Hepatocyte (in vitro differentiated cells): ENCODE measurements around the gene PRKG1.

Experiments
- EZH2 ChIP-seq: fragments of 200-600 bp; sonication (generic); IDR thresholded peaks from 2 replicates; pipeline ENCODE4 v1.6.1; 2016; ENCODE audit warnings: antibody characterized with exemption, mild to moderate bottlenecking, borderline replicate concordance
- TF ChIP-seq, protein P1 (sequence below): fragments of 200-600 bp; sonication (generic); IDR thresholded peaks from 2 replicates; pipeline ENCODE4 v1.5.1; 2016; ENCODE audit warnings: antibody characterized with exemption, mild to moderate bottlenecking; ENCODE audit not compliant: poor library complexity

DNA sequence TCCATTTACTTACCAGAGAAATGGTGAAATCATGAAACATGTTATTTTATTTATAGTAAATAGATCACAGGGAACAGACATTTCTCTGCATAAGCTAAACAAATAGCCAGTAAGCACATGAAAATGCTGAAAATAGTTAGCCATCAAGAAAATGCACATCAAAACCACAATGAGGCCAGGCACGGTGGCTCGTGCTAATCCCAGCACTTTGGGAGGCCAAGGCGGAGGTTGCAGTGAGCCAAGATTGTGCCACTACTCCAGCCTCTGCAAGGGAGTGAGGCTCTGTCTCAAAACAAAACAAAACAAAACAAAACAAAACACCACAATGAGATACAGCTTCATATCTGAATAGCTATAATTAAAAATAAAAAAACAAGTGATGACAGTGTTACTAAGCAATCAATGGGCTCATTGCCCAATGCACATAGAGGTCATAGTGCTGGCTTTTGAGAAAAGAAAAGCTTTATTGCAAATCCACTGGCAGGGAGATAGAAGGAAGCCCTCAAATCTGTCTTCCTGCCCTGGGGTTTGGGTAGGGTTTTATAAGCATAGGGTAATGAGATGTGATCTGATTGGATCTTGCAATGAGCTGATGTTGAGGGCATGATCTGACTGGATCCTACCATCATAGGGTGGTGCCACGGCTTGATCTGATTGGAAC lies 608.9 kb downstream of the PRKG1 start:
- TF ChIP-seq, protein P1, sequence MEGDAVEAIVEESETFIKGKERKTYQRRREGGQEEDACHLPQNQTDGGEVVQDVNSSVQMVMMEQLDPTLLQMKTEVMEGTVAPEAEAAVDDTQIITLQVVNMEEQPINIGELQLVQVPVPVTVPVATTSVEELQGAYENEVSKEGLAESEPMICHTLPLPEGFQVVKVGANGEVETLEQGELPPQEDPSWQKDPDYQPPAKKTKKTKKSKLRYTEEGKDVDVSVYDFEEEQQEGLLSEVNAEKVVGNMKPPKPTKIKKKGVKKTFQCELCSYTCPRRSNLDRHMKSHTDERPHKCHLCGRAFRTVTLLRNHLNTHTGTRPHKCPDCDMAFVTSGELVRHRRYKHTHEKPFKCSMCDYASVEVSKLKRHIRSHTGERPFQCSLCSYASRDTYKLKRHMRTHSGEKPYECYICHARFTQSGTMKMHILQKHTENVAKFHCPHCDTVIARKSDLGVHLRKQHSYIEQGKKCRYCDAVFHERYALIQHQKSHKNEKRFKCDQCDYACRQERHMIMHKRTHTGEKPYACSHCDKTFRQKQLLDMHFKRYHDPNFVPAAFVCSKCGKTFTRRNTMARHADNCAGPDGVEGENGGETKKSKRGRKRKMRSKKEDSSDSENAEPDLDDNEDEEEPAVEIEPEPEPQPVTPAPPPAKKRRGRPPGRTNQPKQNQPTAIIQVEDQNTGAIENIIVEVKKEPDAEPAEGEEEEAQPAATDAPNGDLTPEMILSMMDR, result no peak
- TF ChIP-seq EZH2, result no peak
